Transverse colon (tissue), 4 donors: ENCODE measurements around the gene VEGFA.

Experiments
- EP300 ChIP-seq: sonication (generic); formaldehyde crosslinking; IDR thresholded peaks from one replicate; pipeline ENCODE4 v1.6.1; 2017; ENCODE audit warnings: antibody characterized with exemption, low read depth
- POLR2A ChIP-seq: fragments of 450-650 bp; IDR thresholded peaks from one replicate; pipeline ENCODE4 v1.6.1; 2016; ENCODE audit warnings: antibody characterized with exemption, mild to moderate bottlenecking, moderate library complexity
- POLR2AphosphoS5 ChIP-seq, 3 donors: sonication (generic); formaldehyde crosslinking; IDR thresholded peaks; one replicate each; pipeline ENCODE4 v1.6.1; 2016; ENCODE audit warnings: antibody characterized with exemption in 3 of 3
- TF ChIP-seq, protein P1 (sequence below), 5 experiments: fragments of 200-600 bp in 3 of 5; fragments of 450-650 bp in 2 of 5; sonication (generic) in 3 of 5; IDR thresholded peaks; 1 replicate in 2 of 5; 2 replicates in 3 of 5; pipeline ENCODE4 v1.5.1; 2016 to 2017; ENCODE audit warnings: antibody characterized with exemption in 5 of 5, inconsistent platforms in 3 of 5, mild to moderate bottlenecking in 2 of 5, moderate library complexity in 1 of 5

- TF ChIP-seq, protein P1, sequence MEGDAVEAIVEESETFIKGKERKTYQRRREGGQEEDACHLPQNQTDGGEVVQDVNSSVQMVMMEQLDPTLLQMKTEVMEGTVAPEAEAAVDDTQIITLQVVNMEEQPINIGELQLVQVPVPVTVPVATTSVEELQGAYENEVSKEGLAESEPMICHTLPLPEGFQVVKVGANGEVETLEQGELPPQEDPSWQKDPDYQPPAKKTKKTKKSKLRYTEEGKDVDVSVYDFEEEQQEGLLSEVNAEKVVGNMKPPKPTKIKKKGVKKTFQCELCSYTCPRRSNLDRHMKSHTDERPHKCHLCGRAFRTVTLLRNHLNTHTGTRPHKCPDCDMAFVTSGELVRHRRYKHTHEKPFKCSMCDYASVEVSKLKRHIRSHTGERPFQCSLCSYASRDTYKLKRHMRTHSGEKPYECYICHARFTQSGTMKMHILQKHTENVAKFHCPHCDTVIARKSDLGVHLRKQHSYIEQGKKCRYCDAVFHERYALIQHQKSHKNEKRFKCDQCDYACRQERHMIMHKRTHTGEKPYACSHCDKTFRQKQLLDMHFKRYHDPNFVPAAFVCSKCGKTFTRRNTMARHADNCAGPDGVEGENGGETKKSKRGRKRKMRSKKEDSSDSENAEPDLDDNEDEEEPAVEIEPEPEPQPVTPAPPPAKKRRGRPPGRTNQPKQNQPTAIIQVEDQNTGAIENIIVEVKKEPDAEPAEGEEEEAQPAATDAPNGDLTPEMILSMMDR (IDR thresholded peaks at IDR 0.05): peak in 3 of 5 experiments; percentile 12 to 27 (median 12)
- TF ChIP-seq POLR2A (no peak), EP300 (no peak), POLR2AphosphoS5 (IDR thresholded peaks at IDR 0.05) (no peak)
These were observed 47.2 kb downstream of the VEGFA start for GRCh38 chr6:43817192-43817591.
